A549 (cell line): Measurements from ENCODE around the gene PDXK.

Experiments
- CTCF ChIP-seq: fragments of >200 bp; sonication (Bioruptor Twin); formaldehyde crosslinking; IDR thresholded peaks from 3 replicates; pipeline ENCODE4 v1.5.1; 2016
- EP300 ChIP-seq, 2 experiments: fragments of >200 bp; sonication (Bioruptor Twin); formaldehyde crosslinking; IDR thresholded peaks; 2 replicates in 1 of 2; 3 replicates in 1 of 2; pipeline ENCODE4 v1.6.1; 2016 to 2017
- POLR2A ChIP-seq: IDR thresholded peaks from 2 replicates; pipeline ENCODE4 v1.6.1; 2012; ENCODE audit warnings: mild to moderate bottlenecking, low read length

- no peak for TF ChIP-seq EP300 (IDR thresholded peaks at IDR 0.05)
- no peak for TF ChIP-seq POLR2A
- TF ChIP-seq CTCF: no peak
Measured at GRCh38 chr21:43799301-43799840, 80.4 kb downstream of the PDXK start.
